Measurements from ENCODE around the gene CCR5AS.
"Not testable (repeated sequence)": the region's sequence is repeated elsewhere in the genome, so short reads cannot be mapped to it uniquely, and the experiment has no call there.

Gene CCR5AS

GRCh38 chr3:46356276-46356675 lies 50.6 kb downstream of the CCR5AS start:
- no peak for DNase-seq (ENCODE audit: low spot score)

GRCh38 chr3:46354984-46355383 lies 51.9 kb downstream of the CCR5AS start:
- DNase-seq (ENCODE audit: low spot score), result no peak

GRCh38 chr3:46354478-46354877 lies 52.4 kb downstream of the CCR5AS start:
- DNase-seq (ENCODE audit: low spot score), result no peak

GRCh38 chr3:46353647-46354410 lies 53.0 kb downstream of the CCR5AS start, which contains the start of gene CCR2:
CCR2 (plus strand) TSS chr3:46354111; CDS start chr3:46357528, 3,417 bp downstream.
- DNase-seq (ENCODE audit: low spot score), result no peak

- no peak for DNase-seq (ENCODE audit: low spot score)
Observed at GRCh38 chr3:46353090-46353489, 53.8 kb downstream of the CCR5AS start.

GRCh38 chr3:46351646-46352045 lies 55.2 kb downstream of the CCR5AS start:
- DNase-seq (ENCODE audit: low spot score), result no peak

GRCh38 chr3:46350262-46350565 lies 56.7 kb downstream of the CCR5AS start:
- DNase-seq (ENCODE audit: low spot score), result no peak

- no peak for DNase-seq (ENCODE audit: low spot score)
Observed at GRCh38 chr3:46349484-46350261, 57.2 kb downstream of the CCR5AS start.

GRCh38 chr3:46348823-46349482 lies 57.9 kb downstream of the CCR5AS start:
- no peak for DNase-seq (ENCODE audit: low spot score)

GRCh38 chr3:46344476-46344875 lies 62.4 kb downstream of the CCR5AS start:
- DNase-seq (ENCODE audit: low spot score), result no peak

GRCh38 chr3:46338840-46339239 lies 68.0 kb downstream of the CCR5AS start:
- DNase-seq (ENCODE audit: low spot score), result no peak

GRCh38 chr3:46337911-46338310 lies 69.0 kb downstream of the CCR5AS start:
- no peak for DNase-seq (ENCODE audit: low spot score)

- DNase-seq (ENCODE audit: low spot score), result no peak
Observed at GRCh38 chr3:46335541-46335940, 71.3 kb downstream of the CCR5AS start.

GRCh38 chr3:46334741-46335478 lies 72.0 kb downstream of the CCR5AS start:
- DNase-seq (ENCODE audit: low spot score), result no peak

- not testable (repeated sequence) for DNase-seq (ENCODE audit: low spot score)
Observed at GRCh38 chr3:46330676-46331075, 76.2 kb downstream of the CCR5AS start.

- DNase-seq (ENCODE audit: low spot score), result no peak
Observed at GRCh38 chr3:46325645-46326300, 81.1 kb downstream of the CCR5AS start.

GRCh38 chr3:46324036-46324435 lies 82.8 kb downstream of the CCR5AS start:
- no peak for DNase-seq (ENCODE audit: low spot score)

GRCh38 chr3:46321461-46322104 lies 85.3 kb downstream of the CCR5AS start:
- DNase-seq (ENCODE audit: low spot score), result no peak

- no peak for DNase-seq (ENCODE audit: low spot score)
Observed at GRCh38 chr3:46318207-46318927, 88.5 kb downstream of the CCR5AS start.

- DNase-seq (ENCODE audit: low spot score), result no peak
Observed at GRCh38 chr3:46316206-46316605, 90.7 kb downstream of the CCR5AS start.

- no peak for DNase-seq (ENCODE audit: low spot score)
Observed at GRCh38 chr3:46314517-46314916, 92.3 kb downstream of the CCR5AS start.

Data from AG20443 (cell line).